ENCODE measurements around the gene NEDD4L. TPM values are rescaled to one million over a fixed set of nuclear protein-coding genes. Genes with fewer than 3 reads are reported as not detected.
A peak's percentile ranks its signal among the peaks of the same experiment; 100 is the strongest.

Gene NEDD4L
- total and polyA plus RNA-seq, 2 experiments from 2014 or later: 36.2 to 72.3 TPM

DNA sequence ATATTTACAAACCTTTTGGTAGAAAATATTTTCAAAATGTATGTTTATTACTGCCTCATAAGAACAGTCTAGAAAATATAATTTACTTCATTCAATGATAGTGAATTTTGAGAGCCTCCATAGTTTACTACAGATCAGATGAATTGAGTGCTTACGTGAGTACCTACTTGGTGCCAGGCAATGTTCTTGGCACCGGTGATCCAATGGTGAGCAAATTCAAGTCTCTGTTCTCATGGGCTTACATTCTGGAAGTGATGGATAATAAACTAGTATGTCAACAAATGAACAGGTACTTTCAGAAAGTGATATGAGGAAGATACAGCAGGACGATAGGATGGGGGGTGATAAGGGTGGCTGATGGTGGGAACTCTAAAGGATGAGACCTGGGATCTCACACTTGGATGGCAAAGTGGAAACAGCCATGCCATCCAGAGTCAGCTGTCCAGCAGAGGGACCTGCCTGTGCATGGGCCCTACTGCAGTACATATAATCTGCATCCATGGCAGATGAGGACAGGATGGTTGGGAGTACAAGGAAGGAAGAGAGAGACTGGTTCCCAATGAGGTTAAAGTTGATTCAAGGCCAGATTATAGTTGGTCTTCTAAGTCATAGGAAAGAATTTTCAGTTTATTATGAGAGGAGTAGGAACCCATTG is 277.0 kb downstream of the NEDD4L start (continued):
- no peak for TF ChIP-seq NANOG (IDR thresholded peaks at IDR 0.05; ENCODE audit: borderline replicate concordance)

DNA sequence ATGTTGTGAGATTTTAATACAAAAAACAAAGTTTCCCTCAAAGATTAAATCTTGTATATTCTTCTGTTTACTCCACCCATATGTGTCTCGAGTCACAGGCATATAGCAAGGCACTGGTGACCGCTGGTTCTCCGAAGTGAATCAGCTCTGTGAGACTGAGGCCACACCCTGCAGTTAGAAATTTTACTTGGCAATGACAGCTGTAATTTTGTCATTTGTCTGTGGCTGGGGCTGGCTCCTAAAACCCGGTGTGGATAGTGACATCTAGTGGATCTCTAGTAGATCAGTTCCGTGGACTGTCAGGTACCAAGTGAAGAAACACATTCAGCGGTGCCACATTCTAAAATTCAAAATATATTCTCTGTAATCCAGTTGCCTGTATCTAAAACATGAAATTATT is 278.0 kb downstream of the NEDD4L start:
- no peak for TF ChIP-seq ZNF331 (CRISPR knock-in tag; IDR thresholded peaks at IDR 0.05; ENCODE audit: low read depth)
- TF ChIP-seq EZH2phosphoT487 (IDR thresholded peaks at IDR 0.05; ENCODE audit: unreplicated experiment): no peak
- no peak for TF ChIP-seq POLR2AphosphoS5 (IDR thresholded peaks at IDR 0.05; ENCODE audit: low read depth)
- TF ChIP-seq, protein P1, sequence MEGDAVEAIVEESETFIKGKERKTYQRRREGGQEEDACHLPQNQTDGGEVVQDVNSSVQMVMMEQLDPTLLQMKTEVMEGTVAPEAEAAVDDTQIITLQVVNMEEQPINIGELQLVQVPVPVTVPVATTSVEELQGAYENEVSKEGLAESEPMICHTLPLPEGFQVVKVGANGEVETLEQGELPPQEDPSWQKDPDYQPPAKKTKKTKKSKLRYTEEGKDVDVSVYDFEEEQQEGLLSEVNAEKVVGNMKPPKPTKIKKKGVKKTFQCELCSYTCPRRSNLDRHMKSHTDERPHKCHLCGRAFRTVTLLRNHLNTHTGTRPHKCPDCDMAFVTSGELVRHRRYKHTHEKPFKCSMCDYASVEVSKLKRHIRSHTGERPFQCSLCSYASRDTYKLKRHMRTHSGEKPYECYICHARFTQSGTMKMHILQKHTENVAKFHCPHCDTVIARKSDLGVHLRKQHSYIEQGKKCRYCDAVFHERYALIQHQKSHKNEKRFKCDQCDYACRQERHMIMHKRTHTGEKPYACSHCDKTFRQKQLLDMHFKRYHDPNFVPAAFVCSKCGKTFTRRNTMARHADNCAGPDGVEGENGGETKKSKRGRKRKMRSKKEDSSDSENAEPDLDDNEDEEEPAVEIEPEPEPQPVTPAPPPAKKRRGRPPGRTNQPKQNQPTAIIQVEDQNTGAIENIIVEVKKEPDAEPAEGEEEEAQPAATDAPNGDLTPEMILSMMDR (conservative IDR thresholded peaks at IDR 0.05; ENCODE audit: low read depth in 2 of 2): peak; percentile 62 to 72
- TF ChIP-seq CREB1 (CRISPR knock-in tag; IDR thresholded peaks at IDR 0.05; ENCODE audit: low read depth): no peak
- Histone ChIP-seq H4K20me1 (replicated peaks; ENCODE audit: insufficient read depth) (0 out of 2 replicates have a peak, but pooled peaks cover 2% of the 10 kb centered on the region), H3K4me3 (no peak overlapping the region), H3K79me2 (replicated peaks; ENCODE audit: insufficient read depth) (peaks cover 24% of the 10 kb centered on the region), H3F3A (replicated peaks; ENCODE audit: low read depth) (no peaks in the 10 kb centered on the region), H3K9me2 (ENCODE audit: insufficient read depth) (no peaks in the 10 kb centered on the region), H3K4me2 (no peak overlapping the region), H3K27me3 (ENCODE audit: insufficient read depth) (no peaks in the 10 kb centered on the region), H2AFZ (no peak overlapping the region), H3K4me1 (ENCODE audit: insufficient read depth) (0 out of 2 replicates have a peak, but pooled peaks cover 3% of the 10 kb centered on the region), H3K27ac (ENCODE audit: low read depth) (no peak overlapping the region), H3K36me3 (ENCODE audit: insufficient read depth) (peaks cover 7% of the 10 kb centered on the region; the same call in 1 of the 2 replicates)
- Mint-ChIP-seq H3K9me3 (no peaks in the 10 kb centered on the region), H3K27ac (no peak overlapping the region), H3K27me3 (ENCODE audit: insufficient read depth, low read depth, poor library complexity) (peaks cover 2% of the 10 kb centered on the region), H3K4me1 (peaks cover 5% of the 10 kb centered on the region; the same call in 2 of the 3 replicates), H3K36me3 (ENCODE audit: low read depth) (peaks cover 12% of the 10 kb centered on the region), H3K4me3 (no peak overlapping the region)
- DNase-seq (ENCODE audit: low spot score) (peak; percentile 71), ATAC-seq (peak; percentile 81)

DNA sequence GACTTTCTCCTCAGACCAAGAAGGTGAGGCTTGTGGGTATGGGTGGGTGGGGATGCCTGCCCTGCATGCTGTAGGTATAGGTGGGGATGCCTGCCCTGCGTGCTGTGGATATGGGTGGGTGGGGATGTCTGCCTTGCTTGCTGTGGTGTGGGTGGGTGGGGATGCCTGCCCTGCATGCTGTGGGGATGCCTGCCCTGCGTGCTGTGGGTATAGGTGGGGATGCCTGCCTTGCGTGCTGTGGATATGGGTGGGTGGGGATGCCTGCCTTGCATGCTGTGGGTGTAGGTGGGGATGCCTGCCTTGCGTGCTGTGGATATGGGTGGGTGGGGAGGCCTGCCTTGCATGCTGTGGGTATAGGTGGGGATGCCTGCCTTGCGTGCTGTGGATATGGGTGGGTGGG is 278.4 kb downstream of the NEDD4L start:
- Histone ChIP-seq H2AFZ (no peak overlapping the region), H3F3A (replicated peaks; ENCODE audit: low read depth) (no peaks in the 10 kb centered on the region), H4K20me1 (replicated peaks; ENCODE audit: insufficient read depth) (0 out of 2 replicates have a peak, but pooled peaks cover 2% of the 10 kb centered on the region), H3K79me2 (replicated peaks; ENCODE audit: insufficient read depth) (peaks cover 19% of the 10 kb centered on the region), H3K9me2 (ENCODE audit: insufficient read depth) (no peaks in the 10 kb centered on the region), H3K4me3 (no peak overlapping the region), H3K27ac (ENCODE audit: low read depth) (no peak overlapping the region), H3K36me3 (ENCODE audit: insufficient read depth) (peaks cover 7% of the 10 kb centered on the region; the same call in 1 of the 2 replicates), H3K4me1 (ENCODE audit: insufficient read depth) (no peaks in the 10 kb centered on the region), H3K27me3 (ENCODE audit: insufficient read depth) (no peaks in the 10 kb centered on the region), H3K4me2 (no peak overlapping the region)
- no peaks in the 10 kb centered on the region for H3K9me3 Mint-ChIP-seq
- no peak overlapping the region for H3K4me3 Mint-ChIP-seq
- 0 out of 3 replicates have a peak, but pooled peaks cover under 1% of the 10 kb centered on the region for H3K4me1 Mint-ChIP-seq
- H3K27ac Mint-ChIP-seq: no peak overlapping the region
- TF ChIP-seq JUNB (IDR thresholded peaks at IDR 0.05; ENCODE audit: unreplicated experiment) (no peak), EZH2phosphoT487 (IDR thresholded peaks at IDR 0.05; ENCODE audit: unreplicated experiment) (no peak), ZNF331 (CRISPR knock-in tag; IDR thresholded peaks at IDR 0.05; ENCODE audit: low read depth) (no peak), ZNF114 (CRISPR knock-in tag; IDR thresholded peaks at IDR 0.05) (no peak)
- TF ChIP-seq, protein P2, sequence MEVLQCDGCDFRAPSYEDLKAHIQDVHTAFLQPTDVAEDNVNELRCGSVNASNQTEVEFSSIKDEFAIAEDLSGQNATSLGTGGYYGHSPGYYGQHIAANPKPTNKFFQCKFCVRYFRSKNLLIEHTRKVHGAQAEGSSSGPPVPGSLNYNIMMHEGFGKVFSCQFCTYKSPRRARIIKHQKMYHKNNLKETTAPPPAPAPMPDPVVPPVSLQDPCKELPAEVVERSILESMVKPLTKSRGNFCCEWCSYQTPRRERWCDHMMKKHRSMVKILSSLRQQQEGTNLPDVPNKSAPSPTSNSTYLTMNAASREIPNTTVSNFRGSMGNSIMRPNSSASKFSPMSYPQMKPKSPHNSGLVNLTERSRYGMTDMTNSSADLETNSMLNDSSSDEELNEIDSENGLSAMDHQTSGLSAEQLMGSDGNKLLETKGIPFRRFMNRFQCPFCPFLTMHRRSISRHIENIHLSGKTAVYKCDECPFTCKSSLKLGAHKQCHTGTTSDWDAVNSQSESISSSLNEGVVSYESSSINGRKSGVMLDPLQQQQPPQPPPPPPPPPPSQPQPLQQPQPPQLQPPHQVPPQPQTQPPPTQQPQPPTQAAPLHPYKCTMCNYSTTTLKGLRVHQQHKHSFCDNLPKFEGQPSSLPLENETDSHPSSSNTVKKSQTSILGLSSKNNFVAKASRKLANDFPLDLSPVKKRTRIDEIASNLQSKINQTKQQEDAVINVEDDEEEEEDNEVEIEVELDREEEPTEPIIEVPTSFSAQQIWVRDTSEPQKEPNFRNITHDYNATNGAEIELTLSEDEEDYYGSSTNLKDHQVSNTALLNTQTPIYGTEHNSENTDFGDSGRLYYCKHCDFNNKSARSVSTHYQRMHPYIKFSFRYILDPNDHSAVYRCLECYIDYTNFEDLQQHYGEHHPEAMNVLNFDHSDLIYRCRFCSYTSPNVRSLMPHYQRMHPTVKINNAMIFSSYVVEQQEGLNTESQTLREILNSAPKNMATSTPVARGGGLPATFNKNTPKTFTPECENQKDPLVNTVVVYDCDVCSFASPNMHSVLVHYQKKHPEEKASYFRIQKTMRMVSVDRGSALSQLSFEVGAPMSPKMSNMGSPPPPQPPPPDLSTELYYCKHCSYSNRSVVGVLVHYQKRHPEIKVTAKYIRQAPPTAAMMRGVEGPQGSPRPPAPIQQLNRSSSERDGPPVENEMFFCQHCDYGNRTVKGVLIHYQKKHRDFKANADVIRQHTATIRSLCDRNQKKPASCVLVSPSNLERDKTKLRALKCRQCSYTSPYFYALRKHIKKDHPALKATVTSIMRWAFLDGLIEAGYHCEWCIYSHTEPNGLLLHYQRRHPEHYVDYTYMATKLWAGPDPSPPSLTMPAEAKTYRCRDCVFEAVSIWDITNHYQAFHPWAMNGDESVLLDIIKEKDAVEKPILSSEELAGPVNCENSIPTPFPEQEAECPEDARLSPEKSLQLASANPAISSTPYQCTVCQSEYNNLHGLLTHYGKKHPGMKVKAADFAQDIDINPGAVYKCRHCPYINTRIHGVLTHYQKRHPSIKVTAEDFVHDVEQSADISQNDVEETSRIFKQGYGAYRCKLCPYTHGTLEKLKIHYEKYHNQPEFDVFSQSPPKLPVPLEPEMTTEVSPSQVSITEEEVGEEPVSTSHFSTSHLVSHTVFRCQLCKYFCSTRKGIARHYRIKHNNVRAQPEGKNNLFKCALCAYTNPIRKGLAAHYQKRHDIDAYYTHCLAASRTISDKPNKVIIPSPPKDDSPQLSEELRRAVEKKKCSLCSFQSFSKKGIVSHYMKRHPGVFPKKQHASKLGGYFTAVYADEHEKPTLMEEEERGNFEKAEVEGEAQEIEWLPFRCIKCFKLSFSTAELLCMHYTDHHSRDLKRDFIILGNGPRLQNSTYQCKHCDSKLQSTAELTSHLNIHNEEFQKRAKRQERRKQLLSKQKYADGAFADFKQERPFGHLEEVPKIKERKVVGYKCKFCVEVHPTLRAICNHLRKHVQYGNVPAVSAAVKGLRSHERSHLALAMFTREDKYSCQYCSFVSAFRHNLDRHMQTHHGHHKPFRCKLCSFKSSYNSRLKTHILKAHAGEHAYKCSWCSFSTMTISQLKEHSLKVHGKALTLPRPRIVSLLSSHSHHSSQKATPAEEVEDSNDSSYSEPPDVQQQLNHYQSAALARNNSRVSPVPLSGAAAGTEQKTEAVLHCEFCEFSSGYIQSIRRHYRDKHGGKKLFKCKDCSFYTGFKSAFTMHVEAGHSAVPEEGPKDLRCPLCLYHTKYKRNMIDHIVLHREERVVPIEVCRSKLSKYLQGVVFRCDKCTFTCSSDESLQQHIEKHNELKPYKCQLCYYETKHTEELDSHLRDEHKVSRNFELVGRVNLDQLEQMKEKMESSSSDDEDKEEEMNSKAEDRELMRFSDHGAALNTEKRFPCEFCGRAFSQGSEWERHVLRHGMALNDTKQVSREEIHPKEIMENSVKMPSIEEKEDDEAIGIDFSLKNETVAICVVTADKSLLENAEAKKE (CRISPR knock-in tag; IDR thresholded peaks at IDR 0.05): no peak
- H3K36me3 Mint-ChIP-seq (ENCODE audit: low read depth): peaks cover 12% of the 10 kb centered on the region
- H3K27me3 Mint-ChIP-seq (ENCODE audit: insufficient read depth, low read depth, poor library complexity): peaks cover 2% of the 10 kb centered on the region
- no peak for ATAC-seq
- DNase-seq (ENCODE audit: low spot score): no peak
